ENCODE data around the gene MYOCOS.
"Not testable (repeated sequence)": the region's sequence is repeated elsewhere in the genome, so short reads cannot be mapped to it uniquely, and the experiment has no call there.

DNA sequence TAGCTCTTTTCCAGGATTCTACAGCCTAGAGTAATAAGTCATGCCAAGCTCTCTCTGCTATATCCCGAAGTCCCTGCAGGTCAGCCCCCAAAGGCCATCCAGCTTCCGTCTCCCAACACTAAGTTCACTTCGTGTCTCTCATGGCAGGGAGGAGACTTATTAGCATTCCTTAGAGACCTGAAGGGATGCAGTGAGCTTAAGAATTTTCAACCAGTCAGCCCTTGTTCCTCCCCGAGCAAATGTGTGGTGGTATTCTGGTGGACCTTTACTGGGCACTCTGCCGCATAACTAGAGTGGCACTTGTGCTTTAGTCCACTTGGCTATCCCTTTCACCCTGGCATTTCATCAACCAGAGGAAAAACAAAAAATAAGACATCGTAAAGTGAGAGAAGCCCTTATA, 19.0 kb upstream of the MYOCOS start:
- TF ChIP-seq, protein P1, sequence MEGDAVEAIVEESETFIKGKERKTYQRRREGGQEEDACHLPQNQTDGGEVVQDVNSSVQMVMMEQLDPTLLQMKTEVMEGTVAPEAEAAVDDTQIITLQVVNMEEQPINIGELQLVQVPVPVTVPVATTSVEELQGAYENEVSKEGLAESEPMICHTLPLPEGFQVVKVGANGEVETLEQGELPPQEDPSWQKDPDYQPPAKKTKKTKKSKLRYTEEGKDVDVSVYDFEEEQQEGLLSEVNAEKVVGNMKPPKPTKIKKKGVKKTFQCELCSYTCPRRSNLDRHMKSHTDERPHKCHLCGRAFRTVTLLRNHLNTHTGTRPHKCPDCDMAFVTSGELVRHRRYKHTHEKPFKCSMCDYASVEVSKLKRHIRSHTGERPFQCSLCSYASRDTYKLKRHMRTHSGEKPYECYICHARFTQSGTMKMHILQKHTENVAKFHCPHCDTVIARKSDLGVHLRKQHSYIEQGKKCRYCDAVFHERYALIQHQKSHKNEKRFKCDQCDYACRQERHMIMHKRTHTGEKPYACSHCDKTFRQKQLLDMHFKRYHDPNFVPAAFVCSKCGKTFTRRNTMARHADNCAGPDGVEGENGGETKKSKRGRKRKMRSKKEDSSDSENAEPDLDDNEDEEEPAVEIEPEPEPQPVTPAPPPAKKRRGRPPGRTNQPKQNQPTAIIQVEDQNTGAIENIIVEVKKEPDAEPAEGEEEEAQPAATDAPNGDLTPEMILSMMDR (IDR thresholded peaks at IDR 0.05): not testable (repeated sequence)
- TF ChIP-seq POLR2A (IDR thresholded peaks at IDR 0.05): not testable (repeated sequence)
